SH-SY5Y (cell line): Measurements from ENCODE around the gene PIGW.

ENCODE experiments used
- GATA2 ChIP-seq: IDR thresholded peaks from 2 replicates; pipeline ENCODE4 v1.6.1; 2011; ENCODE audit warnings: mild to moderate bottlenecking, low read depth, low read length
- GATA3 ChIP-seq: IDR thresholded peaks from 2 replicates; pipeline ENCODE4 v1.6.1; 2011; ENCODE audit warnings: low read depth, mild to moderate bottlenecking, low read length, moderate library complexity

DNA sequence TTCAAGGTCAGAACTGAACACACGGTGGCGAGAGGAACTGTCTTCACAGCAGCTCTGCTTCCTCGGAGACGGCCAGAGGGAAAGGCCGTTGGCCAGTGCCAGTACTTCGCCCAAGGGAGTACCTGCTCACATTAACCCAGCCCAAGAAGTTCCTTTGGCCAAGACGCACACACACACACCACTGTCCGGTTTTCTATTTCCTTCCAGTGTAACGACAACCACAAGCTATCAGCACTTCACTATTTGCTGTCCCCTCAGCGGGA is 9.2 kb downstream of the PIGW start:
- no peak for TF ChIP-seq GATA2
- TF ChIP-seq GATA3, result no peak
